ENCODE results near the gene SURF2.

DNA sequence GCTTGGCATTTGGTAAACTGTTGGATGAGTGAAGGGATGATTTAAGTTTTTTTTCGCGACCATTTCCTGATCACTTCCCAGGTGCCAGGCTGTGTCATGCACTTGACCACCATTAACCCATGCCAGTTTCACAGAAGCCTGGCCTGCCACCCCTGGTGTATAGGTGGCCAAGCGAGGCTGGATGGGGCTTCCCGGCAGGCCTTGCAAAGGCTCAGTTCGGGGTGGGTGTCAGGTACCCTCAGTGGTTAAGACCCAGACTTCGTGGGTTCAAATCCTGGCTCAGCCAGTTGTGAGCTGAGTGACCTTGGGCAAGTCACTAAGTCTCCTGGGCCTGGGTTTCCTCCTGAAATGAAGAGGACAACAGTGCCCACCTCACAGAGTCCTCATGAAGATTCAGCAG is 10.8 kb upstream of the SURF2 start:
- no peak for TF ChIP-seq ZNF347 (CRISPR knock-in tag; IDR thresholded peaks at IDR 0.05; ENCODE audit: low read depth)
- TF ChIP-seq PHF20 (IDR thresholded peaks at IDR 0.05; ENCODE audit: partially characterized antibody), result no peak
- TF ChIP-seq, protein P1, sequence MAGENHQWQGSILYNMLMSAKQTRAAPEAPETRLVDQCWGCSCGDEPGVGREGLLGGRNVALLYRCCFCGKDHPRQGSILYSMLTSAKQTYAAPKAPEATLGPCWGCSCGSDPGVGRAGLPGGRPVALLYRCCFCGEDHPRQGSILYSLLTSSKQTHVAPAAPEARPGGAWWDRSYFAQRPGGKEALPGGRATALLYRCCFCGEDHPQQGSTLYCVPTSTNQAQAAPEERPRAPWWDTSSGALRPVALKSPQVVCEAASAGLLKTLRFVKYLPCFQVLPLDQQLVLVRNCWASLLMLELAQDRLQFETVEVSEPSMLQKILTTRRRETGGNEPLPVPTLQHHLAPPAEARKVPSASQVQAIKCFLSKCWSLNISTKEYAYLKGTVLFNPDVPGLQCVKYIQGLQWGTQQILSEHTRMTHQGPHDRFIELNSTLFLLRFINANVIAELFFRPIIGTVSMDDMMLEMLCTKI (IDR thresholded peaks at IDR 0.05; ENCODE audit: partially characterized antibody), result no peak
- TF ChIP-seq, protein P2, sequence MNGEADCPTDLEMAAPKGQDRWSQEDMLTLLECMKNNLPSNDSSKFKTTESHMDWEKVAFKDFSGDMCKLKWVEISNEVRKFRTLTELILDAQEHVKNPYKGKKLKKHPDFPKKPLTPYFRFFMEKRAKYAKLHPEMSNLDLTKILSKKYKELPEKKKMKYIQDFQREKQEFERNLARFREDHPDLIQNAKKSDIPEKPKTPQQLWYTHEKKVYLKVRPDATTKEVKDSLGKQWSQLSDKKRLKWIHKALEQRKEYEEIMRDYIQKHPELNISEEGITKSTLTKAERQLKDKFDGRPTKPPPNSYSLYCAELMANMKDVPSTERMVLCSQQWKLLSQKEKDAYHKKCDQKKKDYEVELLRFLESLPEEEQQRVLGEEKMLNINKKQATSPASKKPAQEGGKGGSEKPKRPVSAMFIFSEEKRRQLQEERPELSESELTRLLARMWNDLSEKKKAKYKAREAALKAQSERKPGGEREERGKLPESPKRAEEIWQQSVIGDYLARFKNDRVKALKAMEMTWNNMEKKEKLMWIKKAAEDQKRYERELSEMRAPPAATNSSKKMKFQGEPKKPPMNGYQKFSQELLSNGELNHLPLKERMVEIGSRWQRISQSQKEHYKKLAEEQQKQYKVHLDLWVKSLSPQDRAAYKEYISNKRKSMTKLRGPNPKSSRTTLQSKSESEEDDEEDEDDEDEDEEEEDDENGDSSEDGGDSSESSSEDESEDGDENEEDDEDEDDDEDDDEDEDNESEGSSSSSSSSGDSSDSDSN (IDR thresholded peaks at IDR 0.05; ENCODE audit: borderline replicate concordance in 1 of 2, low read depth in 2 of 2, low read length in 2 of 2), result no peak
- TF ChIP-seq RAD21 (CRISPR knock-in tag; conservative IDR thresholded peaks at IDR 0.05 in 1 of 2, IDR thresholded peaks at IDR 0.05 in 1 of 2), result no peak
- no peak for TF ChIP-seq GTF2F1 (IDR thresholded peaks at IDR 0.05; ENCODE audit: low read depth, low read length)
- TF ChIP-seq SMAD4 (CRISPR knock-in tag; conservative IDR thresholded peaks at IDR 0.05), result no peak
- TF ChIP-seq SMC3 (conservative IDR thresholded peaks at IDR 0.05; ENCODE audit: insufficient read depth, low read depth, low read length), result no peak
- no peak for TF ChIP-seq SMARCC2 (IDR thresholded peaks at IDR 0.05; ENCODE audit: low read depth)
- TF ChIP-seq, protein P3, sequence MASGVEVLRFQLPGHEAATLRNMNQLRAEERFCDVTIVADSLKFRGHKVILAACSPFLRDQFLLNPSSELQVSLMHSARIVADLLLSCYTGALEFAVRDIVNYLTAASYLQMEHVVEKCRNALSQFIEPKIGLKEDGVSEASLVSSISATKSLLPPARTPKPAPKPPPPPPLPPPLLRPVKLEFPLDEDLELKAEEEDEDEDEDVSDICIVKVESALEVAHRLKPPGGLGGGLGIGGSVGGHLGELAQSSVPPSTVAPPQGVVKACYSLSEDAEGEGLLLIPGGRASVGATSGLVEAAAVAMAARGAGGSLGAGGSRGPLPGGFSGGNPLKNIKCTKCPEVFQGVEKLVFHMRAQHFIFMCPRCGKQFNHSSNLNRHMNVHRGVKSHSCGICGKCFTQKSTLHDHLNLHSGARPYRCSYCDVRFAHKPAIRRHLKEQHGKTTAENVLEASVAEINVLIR (CRISPR knock-in tag; IDR thresholded peaks at IDR 0.05), result no peak
